PFSK-1 (cell line): ENCODE measurements around the gene APBB2.

ENCODE experiments used
- FOXP2 ChIP-seq: optimal IDR thresholded peaks from 2 replicates; pipeline ENCODE3; 2011; ENCODE audit warnings: borderline replicate concordance, control low read depth, inconsistent platforms; ENCODE audit not compliant: insufficient read depth; ENCODE audit errors: extremely low read length, extremely low read depth
- POLR2AphosphoS5 ChIP-seq: IDR thresholded peaks from 2 replicates; pipeline ENCODE4 v1.6.1; 2012; ENCODE audit warnings: low read depth, mild to moderate bottlenecking, control low read depth, low read length, moderate library complexity
- REST ChIP-seq, 2 experiments: IDR thresholded peaks; 2 replicates each; pipeline versions ENCODE4 v1.6.1 to v1.8.0; 2011 to 2012; ENCODE audit warnings: low read depth in 2 of 2, low read length in 2 of 2, control low read depth in 1 of 2, inconsistent platforms in 1 of 2, mild to moderate bottlenecking in 1 of 2, moderate library complexity in 1 of 2; ENCODE audit not compliant: insufficient read depth in 1 of 2
- SIN3A ChIP-seq: IDR thresholded peaks from 2 replicates; pipeline ENCODE4 v1.6.1; 2012; ENCODE audit warnings: mild to moderate bottlenecking, low read length, moderate library complexity, borderline replicate concordance; ENCODE audit not compliant: insufficient read depth
- TAF1 ChIP-seq: IDR thresholded peaks from 2 replicates; pipeline ENCODE4 v1.6.1; 2012; ENCODE audit warnings: low read length, control low read depth, borderline replicate concordance; ENCODE audit not compliant: insufficient read depth

Gene APBB2

GRCh38 chr4:41022116-41022515 is 192.2 kb downstream of the APBB2 start:
- TF ChIP-seq SIN3A (no peak), FOXP2 (no peak), REST (IDR thresholded peaks at IDR 0.05; ENCODE audit: insufficient read depth in 1 of 2, low read depth in 2 of 2, low read length in 2 of 2) (no peak), POLR2AphosphoS5 (no peak), TAF1 (no peak)

GRCh38 chr4:41015016-41015675 is 199.2 kb downstream of the APBB2 start:
- TF ChIP-seq FOXP2 (no peak), REST (IDR thresholded peaks at IDR 0.05; ENCODE audit: insufficient read depth in 1 of 2, low read depth in 2 of 2, low read length in 2 of 2) (no peak), SIN3A (no peak), TAF1 (no peak), POLR2AphosphoS5 (no peak)

- TF ChIP-seq FOXP2, result no peak
- TF ChIP-seq REST (IDR thresholded peaks at IDR 0.05; ENCODE audit: insufficient read depth in 1 of 2, low read depth in 2 of 2, low read length in 2 of 2), result no peak
Observed at GRCh38 chr4:41014158-41014557, 200.2 kb downstream of the APBB2 start.

- no peak for TF ChIP-seq REST (IDR thresholded peaks at IDR 0.05; ENCODE audit: insufficient read depth in 1 of 2, low read depth in 2 of 2, low read length in 2 of 2)
- TF ChIP-seq SIN3A, result no peak
- TF ChIP-seq TAF1, result no peak
- no peak for TF ChIP-seq POLR2AphosphoS5
- no peak for TF ChIP-seq FOXP2
Observed at GRCh38 chr4:41013746-41014145, 200.6 kb downstream of the APBB2 start.

- no peak for TF ChIP-seq REST (IDR thresholded peaks at IDR 0.05; ENCODE audit: insufficient read depth in 1 of 2, low read depth in 2 of 2, low read length in 2 of 2)
- TF ChIP-seq POLR2AphosphoS5, result no peak
- TF ChIP-seq TAF1, result no peak
- no peak for TF ChIP-seq FOXP2
- TF ChIP-seq SIN3A, result no peak
Observed at GRCh38 chr4:41012911-41013310, 201.4 kb downstream of the APBB2 start.
